A549 (cell line): ENCODE results near the gene PTPRJ.

Experiments
- CEBPB ChIP-seq, 2 experiments: fragments of >200 bp in 1 of 2; sonication (Bioruptor Twin) in 1 of 2; formaldehyde crosslinking in 1 of 2; IDR thresholded peaks; 2 replicates each; pipeline ENCODE4 v1.6.1; 2012 to 2016
- CHD2 ChIP-seq: fragments of 150-350 bp; IDR thresholded peaks from 2 replicates; pipeline ENCODE4 v1.6.1; 2014; ENCODE audit warnings: low read length; ENCODE audit not compliant: partially characterized antibody
- CTCF ChIP-seq: fragments of >200 bp; sonication (Bioruptor Twin); formaldehyde crosslinking; IDR thresholded peaks from 3 replicates; pipeline ENCODE4 v1.5.1; 2016
- ELK1 ChIP-seq: fragments of 150-350 bp; IDR thresholded peaks from 2 replicates; pipeline ENCODE4 v1.6.1; 2014; ENCODE audit warnings: low read depth, mild to moderate bottlenecking, low read length
- MAFK ChIP-seq: fragments of 450-650 bp; IDR thresholded peaks from 2 replicates; pipeline ENCODE4 v1.6.1; 2014; ENCODE audit not compliant: partially characterized antibody
- MAX ChIP-seq: IDR thresholded peaks from 2 replicates; pipeline ENCODE4 v1.6.1; 2012
- MYC ChIP-seq: IDR thresholded peaks from 2 replicates; pipeline ENCODE4 v1.6.1; 2012; ENCODE audit warnings: mild to moderate bottlenecking, inconsistent platforms, low read length, improper control_type of control experiment, borderline replicate concordance
- NR3C1 ChIP-seq: fragments of >200 bp; sonication (Bioruptor Twin); formaldehyde crosslinking; IDR thresholded peaks from 3 replicates; pipeline ENCODE4 v1.6.1; 2017
- POLR2A ChIP-seq: IDR thresholded peaks from 2 replicates; pipeline ENCODE4 v1.6.1; 2012; ENCODE audit warnings: mild to moderate bottlenecking, low read length
- POLR2AphosphoS2 ChIP-seq: conservative IDR thresholded peaks from 2 replicates; pipeline ENCODE4 v1.6.1; 2012; ENCODE audit warnings: low read length, improper control_type of control experiment, inconsistent platforms
- REST ChIP-seq: fragments of 200-600 bp; sonication (generic); IDR thresholded peaks from 2 replicates; pipeline ENCODE4 v1.6.1; 2016; ENCODE audit warnings: antibody characterized with exemption, mild to moderate bottlenecking, moderate library complexity
- RFX5 ChIP-seq: fragments of 450-650 bp; IDR thresholded peaks from 2 replicates; pipeline ENCODE4 v1.7.1; 2014; ENCODE audit warnings: antibody characterized with exemption, mild to moderate bottlenecking, moderate library complexity
- RNF2 ChIP-seq: fragments of 200-600 bp; sonication (generic); IDR thresholded peaks from 2 replicates; pipeline ENCODE4 v1.6.1; 2016; ENCODE audit warnings: low read depth, mild to moderate bottlenecking, antibody characterized with exemption, moderate library complexity, borderline replicate concordance
- SMC3 ChIP-seq: fragments of >200 bp; sonication (Bioruptor Twin); formaldehyde crosslinking; IDR thresholded peaks from 3 replicates; pipeline ENCODE4 v1.6.1; 2018; ENCODE audit warnings: inconsistent platforms

- no peak for TF ChIP-seq CTCF
- TF ChIP-seq RFX5 = no peak
- no peak for TF ChIP-seq REST
- TF ChIP-seq POLR2AphosphoS2 = no peak
- TF ChIP-seq NR3C1 = no peak
- no peak for TF ChIP-seq ELK1
- no peak for TF ChIP-seq POLR2A
- TF ChIP-seq MAX = no peak
- TF ChIP-seq MAFK = no peak
- no peak for TF ChIP-seq RNF2
- TF ChIP-seq CEBPB (IDR thresholded peaks at IDR 0.05) = no peak
- TF ChIP-seq MYC = no peak
- TF ChIP-seq CHD2 = no peak
- no peak for TF ChIP-seq SMC3
These were observed 64.2 kb downstream of the PTPRJ start for GRCh38 chr11:48044577-48044976.
